ENCODE data around the gene MSL1. TPM values are rescaled to one million over a fixed set of nuclear protein-coding genes. Genes with fewer than 3 reads are reported as not detected.

The MSL1 gene
- total and polyA plus RNA-seq, 9 of the 15 experiments (the other 6 are each of a cell fraction or from before 2014, with no cell fraction given): 13.8 to 120 (median 61.9) TPM

DNA sequence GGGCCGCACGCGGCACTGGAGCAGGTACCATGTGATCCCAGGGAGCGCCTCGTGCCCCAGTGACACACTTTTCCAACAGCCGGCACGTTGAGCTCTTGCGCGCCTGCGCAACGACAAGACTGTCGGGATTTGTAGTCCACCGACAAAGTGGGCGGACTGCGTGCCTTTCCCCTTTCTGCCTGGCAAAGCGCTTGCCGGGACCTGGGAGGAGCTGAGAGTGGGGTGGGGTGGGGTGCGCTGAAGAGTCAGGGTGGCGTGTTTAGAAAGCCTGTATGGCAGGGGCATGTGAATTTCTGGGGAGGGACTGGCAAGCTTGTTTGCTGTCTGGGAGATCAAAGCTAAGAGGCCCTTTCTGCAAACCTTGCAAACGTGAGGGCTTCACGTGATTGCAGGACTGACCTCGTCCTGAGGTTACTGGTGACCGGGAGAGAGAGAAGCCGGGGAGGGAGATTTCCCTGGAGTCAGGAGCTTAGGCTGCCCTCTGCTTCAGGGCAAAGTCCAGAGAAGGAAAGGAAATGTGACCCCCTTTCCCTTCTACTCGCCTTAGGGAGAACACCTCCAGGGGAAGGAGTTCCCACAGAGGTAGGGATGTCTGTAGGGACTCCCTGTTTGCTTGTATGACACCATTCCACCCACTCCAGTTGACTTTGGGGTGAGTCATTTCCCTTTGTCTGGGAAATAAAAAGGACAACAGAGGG is 21.0 kb upstream of the MSL1 start (continued):
- no peak for TF ChIP-seq MYBL2 (IDR thresholded peaks at IDR 0.05; ENCODE audit: low read depth)
- no peak for TF ChIP-seq MYBL2 (CRISPR knock-in tag; IDR thresholded peaks at IDR 0.05; ENCODE audit: borderline replicate concordance)
- peak; percentile 47 for TF ChIP-seq ESRRA (IDR thresholded peaks at IDR 0.05; ENCODE audit: borderline replicate concordance, low read depth)
- no peak for TF ChIP-seq KLF16 (IDR thresholded peaks at IDR 0.05)
- TF ChIP-seq FOXP1 (CRISPR knock-in tag; IDR thresholded peaks at IDR 0.05): 0 out of 2 replicates have a peak, but pooled peaks have one; percentile 54
- no peak for TF ChIP-seq PHF20 (IDR thresholded peaks at IDR 0.05; ENCODE audit: partially characterized antibody)
- TF ChIP-seq, protein P1, sequence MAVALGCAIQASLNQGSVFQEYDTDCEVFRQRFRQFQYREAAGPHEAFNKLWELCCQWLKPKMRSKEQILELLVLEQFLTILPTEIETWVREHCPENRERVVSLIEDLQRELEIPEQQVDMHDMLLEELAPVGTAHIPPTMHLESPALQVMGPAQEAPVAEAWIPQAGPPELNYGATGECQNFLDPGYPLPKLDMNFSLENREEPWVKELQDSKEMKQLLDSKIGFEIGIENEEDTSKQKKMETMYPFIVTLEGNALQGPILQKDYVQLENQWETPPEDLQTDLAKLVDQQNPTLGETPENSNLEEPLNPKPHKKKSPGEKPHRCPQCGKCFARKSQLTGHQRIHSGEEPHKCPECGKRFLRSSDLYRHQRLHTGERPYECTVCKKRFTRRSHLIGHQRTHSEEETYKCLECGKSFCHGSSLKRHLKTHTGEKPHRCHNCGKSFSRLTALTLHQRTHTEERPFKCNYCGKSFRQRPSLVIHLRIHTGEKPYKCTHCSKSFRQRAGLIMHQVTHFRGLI (CRISPR knock-in tag; IDR thresholded peaks at IDR 0.05): no peak
- 0 out of 2 replicates have a peak, but pooled peaks have one; percentile 46 for TF ChIP-seq OTX1 (CRISPR knock-in tag; IDR thresholded peaks at IDR 0.05)
- no peak for TF ChIP-seq PYGO2 (tag; IDR thresholded peaks at IDR 0.05)
- no peak for TF ChIP-seq TEAD2 (tag; IDR thresholded peaks at IDR 0.05)
- TF ChIP-seq SUPT5H (IDR thresholded peaks at IDR 0.05): no peak
- no peak for TF ChIP-seq STAT5B (CRISPR knock-in tag; IDR thresholded peaks at IDR 0.05)
- TF ChIP-seq, protein P2, sequence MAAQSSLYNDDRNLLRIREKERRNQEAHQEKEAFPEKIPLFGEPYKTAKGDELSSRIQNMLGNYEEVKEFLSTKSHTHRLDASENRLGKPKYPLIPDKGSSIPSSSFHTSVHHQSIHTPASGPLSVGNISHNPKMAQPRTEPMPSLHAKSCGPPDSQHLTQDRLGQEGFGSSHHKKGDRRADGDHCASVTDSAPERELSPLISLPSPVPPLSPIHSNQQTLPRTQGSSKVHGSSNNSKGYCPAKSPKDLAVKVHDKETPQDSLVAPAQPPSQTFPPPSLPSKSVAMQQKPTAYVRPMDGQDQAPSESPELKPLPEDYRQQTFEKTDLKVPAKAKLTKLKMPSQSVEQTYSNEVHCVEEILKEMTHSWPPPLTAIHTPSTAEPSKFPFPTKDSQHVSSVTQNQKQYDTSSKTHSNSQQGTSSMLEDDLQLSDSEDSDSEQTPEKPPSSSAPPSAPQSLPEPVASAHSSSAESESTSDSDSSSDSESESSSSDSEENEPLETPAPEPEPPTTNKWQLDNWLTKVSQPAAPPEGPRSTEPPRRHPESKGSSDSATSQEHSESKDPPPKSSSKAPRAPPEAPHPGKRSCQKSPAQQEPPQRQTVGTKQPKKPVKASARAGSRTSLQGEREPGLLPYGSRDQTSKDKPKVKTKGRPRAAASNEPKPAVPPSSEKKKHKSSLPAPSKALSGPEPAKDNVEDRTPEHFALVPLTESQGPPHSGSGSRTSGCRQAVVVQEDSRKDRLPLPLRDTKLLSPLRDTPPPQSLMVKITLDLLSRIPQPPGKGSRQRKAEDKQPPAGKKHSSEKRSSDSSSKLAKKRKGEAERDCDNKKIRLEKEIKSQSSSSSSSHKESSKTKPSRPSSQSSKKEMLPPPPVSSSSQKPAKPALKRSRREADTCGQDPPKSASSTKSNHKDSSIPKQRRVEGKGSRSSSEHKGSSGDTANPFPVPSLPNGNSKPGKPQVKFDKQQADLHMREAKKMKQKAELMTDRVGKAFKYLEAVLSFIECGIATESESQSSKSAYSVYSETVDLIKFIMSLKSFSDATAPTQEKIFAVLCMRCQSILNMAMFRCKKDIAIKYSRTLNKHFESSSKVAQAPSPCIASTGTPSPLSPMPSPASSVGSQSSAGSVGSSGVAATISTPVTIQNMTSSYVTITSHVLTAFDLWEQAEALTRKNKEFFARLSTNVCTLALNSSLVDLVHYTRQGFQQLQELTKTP (IDR thresholded peaks at IDR 0.05; ENCODE audit: low read depth in 1 of 2, partially characterized antibody in 2 of 2): peak in 1 of 2 experiments; percentile 80
- no peak; the same call in 1 of the 2 replicates for TF ChIP-seq POLR2A (conservative IDR thresholded peaks at IDR 0.05)
- TF ChIP-seq MCM5 (IDR thresholded peaks at IDR 0.05; ENCODE audit: low read depth): no peak
- no peak; the same call in 1 of the 2 replicates for TF ChIP-seq PML (IDR thresholded peaks at IDR 0.05; ENCODE audit: low read length)
- TF ChIP-seq PRMT5 (CRISPR knock-in tag; IDR thresholded peaks at IDR 0.05): no peak
- TF ChIP-seq BCOR (IDR thresholded peaks at IDR 0.05): no peak
- no peak; a peak in 1 of 4 replicates for TF ChIP-seq TBL1XR1 (IDR thresholded peaks at IDR 0.05; ENCODE audit: low read length in 2 of 2)
- no peak for TF ChIP-seq MCM7 (IDR thresholded peaks at IDR 0.05)
- no peak for TF ChIP-seq ZNF165 (CRISPR knock-in tag; IDR thresholded peaks at IDR 0.05; ENCODE audit: borderline replicate concordance)
- TF ChIP-seq ZNF143 (CRISPR knock-in tag; IDR thresholded peaks at IDR 0.05): peak; percentile 91
- TF ChIP-seq HLTF (IDR thresholded peaks at IDR 0.05): no peak
- TF ChIP-seq CREBBP (IDR thresholded peaks at IDR 0.05; ENCODE audit: low read depth, low read length): no peak
- TF ChIP-seq CBX8 (IDR thresholded peaks at IDR 0.05; ENCODE audit: borderline replicate concordance, extremely low read depth, low read depth, low read length, poor library complexity, severe bottlenecking): no peak
- no peak for TF ChIP-seq LCOR (CRISPR knock-in tag; IDR thresholded peaks at IDR 0.05)
